ENCODE data around the gene ZNF385A. TPM values are rescaled to one million over a fixed set of nuclear protein-coding genes. Genes with fewer than 3 reads are reported as not detected.

The ZNF385A gene
- total and polyA plus RNA-seq, 2 experiments from 2014 or later: 10.9 to 21.7 TPM

DNA sequence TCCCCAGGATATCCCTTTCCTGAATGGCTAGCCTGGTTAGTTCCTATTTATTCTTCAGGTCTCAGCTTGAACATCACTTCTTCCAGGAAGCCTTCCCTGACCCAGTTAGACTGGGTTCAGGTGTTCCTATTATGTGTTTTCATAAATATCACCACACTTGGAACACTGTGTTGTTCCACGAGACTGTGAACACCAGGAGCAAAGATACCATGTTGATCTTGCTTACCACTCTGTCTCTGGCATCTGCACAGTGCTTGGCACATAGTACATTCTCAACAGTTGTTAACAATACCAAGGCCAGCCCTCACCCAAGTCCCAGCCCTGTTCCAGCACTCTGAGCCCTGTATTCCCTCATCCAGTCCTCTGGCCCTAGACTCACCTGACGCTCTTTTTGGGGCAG, 13.7 kb upstream of the ZNF385A start (continued):
- TF ChIP-seq, protein P1, sequence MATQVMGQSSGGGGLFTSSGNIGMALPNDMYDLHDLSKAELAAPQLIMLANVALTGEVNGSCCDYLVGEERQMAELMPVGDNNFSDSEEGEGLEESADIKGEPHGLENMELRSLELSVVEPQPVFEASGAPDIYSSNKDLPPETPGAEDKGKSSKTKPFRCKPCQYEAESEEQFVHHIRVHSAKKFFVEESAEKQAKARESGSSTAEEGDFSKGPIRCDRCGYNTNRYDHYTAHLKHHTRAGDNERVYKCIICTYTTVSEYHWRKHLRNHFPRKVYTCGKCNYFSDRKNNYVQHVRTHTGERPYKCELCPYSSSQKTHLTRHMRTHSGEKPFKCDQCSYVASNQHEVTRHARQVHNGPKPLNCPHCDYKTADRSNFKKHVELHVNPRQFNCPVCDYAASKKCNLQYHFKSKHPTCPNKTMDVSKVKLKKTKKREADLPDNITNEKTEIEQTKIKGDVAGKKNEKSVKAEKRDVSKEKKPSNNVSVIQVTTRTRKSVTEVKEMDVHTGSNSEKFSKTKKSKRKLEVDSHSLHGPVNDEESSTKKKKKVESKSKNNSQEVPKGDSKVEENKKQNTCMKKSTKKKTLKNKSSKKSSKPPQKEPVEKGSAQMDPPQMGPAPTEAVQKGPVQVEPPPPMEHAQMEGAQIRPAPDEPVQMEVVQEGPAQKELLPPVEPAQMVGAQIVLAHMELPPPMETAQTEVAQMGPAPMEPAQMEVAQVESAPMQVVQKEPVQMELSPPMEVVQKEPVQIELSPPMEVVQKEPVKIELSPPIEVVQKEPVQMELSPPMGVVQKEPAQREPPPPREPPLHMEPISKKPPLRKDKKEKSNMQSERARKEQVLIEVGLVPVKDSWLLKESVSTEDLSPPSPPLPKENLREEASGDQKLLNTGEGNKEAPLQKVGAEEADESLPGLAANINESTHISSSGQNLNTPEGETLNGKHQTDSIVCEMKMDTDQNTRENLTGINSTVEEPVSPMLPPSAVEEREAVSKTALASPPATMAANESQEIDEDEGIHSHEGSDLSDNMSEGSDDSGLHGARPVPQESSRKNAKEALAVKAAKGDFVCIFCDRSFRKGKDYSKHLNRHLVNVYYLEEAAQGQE (IDR thresholded peaks at IDR 0.05; ENCODE audit: unreplicated experiment): no peak
- TF ChIP-seq, protein P2, sequence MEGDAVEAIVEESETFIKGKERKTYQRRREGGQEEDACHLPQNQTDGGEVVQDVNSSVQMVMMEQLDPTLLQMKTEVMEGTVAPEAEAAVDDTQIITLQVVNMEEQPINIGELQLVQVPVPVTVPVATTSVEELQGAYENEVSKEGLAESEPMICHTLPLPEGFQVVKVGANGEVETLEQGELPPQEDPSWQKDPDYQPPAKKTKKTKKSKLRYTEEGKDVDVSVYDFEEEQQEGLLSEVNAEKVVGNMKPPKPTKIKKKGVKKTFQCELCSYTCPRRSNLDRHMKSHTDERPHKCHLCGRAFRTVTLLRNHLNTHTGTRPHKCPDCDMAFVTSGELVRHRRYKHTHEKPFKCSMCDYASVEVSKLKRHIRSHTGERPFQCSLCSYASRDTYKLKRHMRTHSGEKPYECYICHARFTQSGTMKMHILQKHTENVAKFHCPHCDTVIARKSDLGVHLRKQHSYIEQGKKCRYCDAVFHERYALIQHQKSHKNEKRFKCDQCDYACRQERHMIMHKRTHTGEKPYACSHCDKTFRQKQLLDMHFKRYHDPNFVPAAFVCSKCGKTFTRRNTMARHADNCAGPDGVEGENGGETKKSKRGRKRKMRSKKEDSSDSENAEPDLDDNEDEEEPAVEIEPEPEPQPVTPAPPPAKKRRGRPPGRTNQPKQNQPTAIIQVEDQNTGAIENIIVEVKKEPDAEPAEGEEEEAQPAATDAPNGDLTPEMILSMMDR (conservative IDR thresholded peaks at IDR 0.05; ENCODE audit: low read depth in 2 of 2): no peak
- TF ChIP-seq CREB1 (CRISPR knock-in tag; IDR thresholded peaks at IDR 0.05; ENCODE audit: low read depth): no peak

DNA sequence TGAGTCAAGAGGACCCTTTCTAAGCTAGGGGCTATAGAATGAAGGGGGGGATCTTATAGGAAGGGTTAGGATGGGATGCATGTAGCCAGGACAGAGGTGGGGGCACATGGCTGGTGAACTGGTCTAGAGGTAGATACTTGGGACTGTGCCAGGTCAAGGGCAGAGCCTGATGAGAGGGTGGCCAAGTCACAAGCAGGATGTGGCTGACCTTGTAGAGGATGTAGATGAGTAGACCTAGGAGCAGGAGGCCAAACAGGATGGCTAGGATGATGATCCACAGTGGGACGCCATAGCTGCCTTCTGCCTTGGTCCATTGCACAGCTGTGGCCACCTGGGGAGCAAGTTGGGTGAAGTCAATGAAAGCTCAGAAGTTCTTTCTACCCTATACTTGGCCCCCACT, 12.6 kb upstream of the ZNF385A start:
- Histone ChIP-seq H3K4me1 (ENCODE audit: insufficient read depth) (peaks cover 18% of the 10 kb centered on the region), H3K79me2 (replicated peaks; ENCODE audit: insufficient read depth) (no peaks in the 10 kb centered on the region), H4K20me1 (replicated peaks; ENCODE audit: insufficient read depth) (no peaks in the 10 kb centered on the region; the same call in 1 of the 2 replicates), H3K9me2 (ENCODE audit: insufficient read depth) (0 out of 2 replicates have a peak, but pooled peaks cover 9% of the 10 kb centered on the region), H3K4me2 (no peak overlapping the region), H3F3A (replicated peaks; ENCODE audit: low read depth) (no peaks in the 10 kb centered on the region), H3K27me3 (ENCODE audit: insufficient read depth) (peaks cover 10% of the 10 kb centered on the region), H3K36me3 (ENCODE audit: insufficient read depth) (0 out of 2 replicates have a peak, but pooled peaks cover 5% of the 10 kb centered on the region), H2AFZ (no peak overlapping the region), H3K4me3 (no peak overlapping the region), H3K27ac (ENCODE audit: low read depth) (no peak overlapping the region)
- Mint-ChIP-seq H3K9me3 (no peaks in the 10 kb centered on the region), H3K27ac (no peak overlapping the region), H3K36me3 (ENCODE audit: low read depth) (peaks cover 55% of the 10 kb centered on the region), H3K4me1 (peaks cover 23% of the 10 kb centered on the region), H3K27me3 (ENCODE audit: insufficient read depth, low read depth, poor library complexity) (peaks cover 13% of the 10 kb centered on the region), H3K4me3 (no peak overlapping the region)
- ATAC-seq (no peak), DNase-seq (ENCODE audit: low spot score) (no peak)
- TF ChIP-seq ZNF114 (CRISPR knock-in tag; IDR thresholded peaks at IDR 0.05) (no peak), JUNB (IDR thresholded peaks at IDR 0.05; ENCODE audit: unreplicated experiment) (no peak), NANOG (IDR thresholded peaks at IDR 0.05; ENCODE audit: borderline replicate concordance) (no peak), EZH2 (IDR thresholded peaks at IDR 0.05; ENCODE audit: low read depth, unreplicated experiment) (no peak), ZNF331 (CRISPR knock-in tag; IDR thresholded peaks at IDR 0.05; ENCODE audit: low read depth) (no peak), EZH2phosphoT487 (IDR thresholded peaks at IDR 0.05; ENCODE audit: unreplicated experiment) (no peak), STAT1 (IDR thresholded peaks at IDR 0.05; ENCODE audit: unreplicated experiment) (no peak), CREB1 (CRISPR knock-in tag; IDR thresholded peaks at IDR 0.05; ENCODE audit: low read depth) (no peak), POLR2AphosphoS5 (IDR thresholded peaks at IDR 0.05; ENCODE audit: low read depth) (no peak)
- TF ChIP-seq, protein P3, sequence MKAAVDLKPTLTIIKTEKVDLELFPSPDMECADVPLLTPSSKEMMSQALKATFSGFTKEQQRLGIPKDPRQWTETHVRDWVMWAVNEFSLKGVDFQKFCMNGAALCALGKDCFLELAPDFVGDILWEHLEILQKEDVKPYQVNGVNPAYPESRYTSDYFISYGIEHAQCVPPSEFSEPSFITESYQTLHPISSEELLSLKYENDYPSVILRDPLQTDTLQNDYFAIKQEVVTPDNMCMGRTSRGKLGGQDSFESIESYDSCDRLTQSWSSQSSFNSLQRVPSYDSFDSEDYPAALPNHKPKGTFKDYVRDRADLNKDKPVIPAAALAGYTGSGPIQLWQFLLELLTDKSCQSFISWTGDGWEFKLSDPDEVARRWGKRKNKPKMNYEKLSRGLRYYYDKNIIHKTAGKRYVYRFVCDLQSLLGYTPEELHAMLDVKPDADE (IDR thresholded peaks at IDR 0.05): no peak
- TF ChIP-seq, protein P2 (conservative IDR thresholded peaks at IDR 0.05; ENCODE audit: low read depth in 2 of 2): no peak
- TF ChIP-seq, protein P1 (IDR thresholded peaks at IDR 0.05; ENCODE audit: unreplicated experiment): no peak
